Skeletal muscle satellite cell (primary cell): ENCODE data around the gene RUVBL1.

Experiments
- H3K27me3 ChIP-seq: 2 replicates; pipeline ENCODE4 v1.7.0; 2013; ENCODE audit warnings: low read length; ENCODE audit not compliant: control insufficient read depth, insufficient read depth
- H3K36me3 ChIP-seq: 2 replicates; pipeline ENCODE4 v1.7.0; 2013; ENCODE audit warnings: mild to moderate bottlenecking, control low read depth, low read length; ENCODE audit not compliant: insufficient read depth
- H3K4me1 ChIP-seq: 2 replicates; pipeline ENCODE4 v1.7.0; 2013; ENCODE audit warnings: low read length; ENCODE audit not compliant: control insufficient read depth, insufficient read depth
- H3K4me2 ChIP-seq: 2 replicates; pipeline ENCODE4 v1.7.0; 2013; ENCODE audit warnings: mild to moderate bottlenecking, low read length
- H3K4me3 ChIP-seq: 2 replicates; pipeline ENCODE4 v1.7.0; 2013; ENCODE audit warnings: low read length
- H3K9ac ChIP-seq: 2 replicates; pipeline ENCODE4 v1.7.0; 2013; ENCODE audit warnings: mild to moderate bottlenecking, low read depth, low read length, moderate library complexity
- H3K9me3 ChIP-seq: replicated peaks from 2 replicates; pipeline ENCODE4 v1.7.0; 2013; ENCODE audit warnings: mild to moderate bottlenecking, control low read depth, low read length

Gene RUVBL1

GRCh38 chr3:128098234-128098633 is 25.4 kb downstream of the RUVBL1 start:
- no peak overlapping the region for H3K4me3 ChIP-seq
- no peak overlapping the region for H3K4me2 ChIP-seq
- H3K36me3 ChIP-seq = peaks cover 52% of the 10 kb centered on the region
- H3K9me3 ChIP-seq = no peaks in the 10 kb centered on the region
- H3K27me3 ChIP-seq = no peaks in the 10 kb centered on the region
- no peak overlapping the region for H3K9ac ChIP-seq
- peaks cover 13% of the 10 kb centered on the region for H3K4me1 ChIP-seq

- Histone ChIP-seq H3K4me3 (no peak overlapping the region), H3K36me3 (peaks cover 45% of the 10 kb centered on the region), H3K9ac (no peak overlapping the region), H3K4me2 (no peak overlapping the region), H3K4me1 (peaks cover 19% of the 10 kb centered on the region), H3K9me3 (no peaks in the 10 kb centered on the region), H3K27me3 (no peaks in the 10 kb centered on the region)
Observed at GRCh38 chr3:128095222-128095703, 28.3 kb downstream of the RUVBL1 start.

GRCh38 chr3:128094295-128095151 is 29.1 kb downstream of the RUVBL1 start:
- H3K36me3 ChIP-seq = peaks cover 37% of the 10 kb centered on the region
- H3K4me1 ChIP-seq = peaks cover 19% of the 10 kb centered on the region
- no peaks in the 10 kb centered on the region for H3K9me3 ChIP-seq
- H3K4me3 ChIP-seq = no peak overlapping the region
- H3K4me2 ChIP-seq = no peak overlapping the region
- H3K9ac ChIP-seq = no peak overlapping the region
- H3K27me3 ChIP-seq = no peaks in the 10 kb centered on the region

GRCh38 chr3:128091586-128091985 is 32.0 kb downstream of the RUVBL1 start:
- H3K27me3 ChIP-seq = no peaks in the 10 kb centered on the region
- no peak overlapping the region for H3K4me3 ChIP-seq
- H3K9me3 ChIP-seq = no peaks in the 10 kb centered on the region
- H3K4me2 ChIP-seq = no peak overlapping the region
- H3K36me3 ChIP-seq = peaks cover 21% of the 10 kb centered on the region
- H3K4me1 ChIP-seq = peaks cover 19% of the 10 kb centered on the region
- H3K9ac ChIP-seq = no peak overlapping the region

GRCh38 chr3:128089135-128089534 is 34.5 kb downstream of the RUVBL1 start:
- H3K9ac ChIP-seq = no peak overlapping the region
- H3K36me3 ChIP-seq = peaks cover 27% of the 10 kb centered on the region
- H3K4me2 ChIP-seq = no peak overlapping the region
- H3K9me3 ChIP-seq = no peaks in the 10 kb centered on the region
- peaks cover 7% of the 10 kb centered on the region for H3K4me1 ChIP-seq
- no peaks in the 10 kb centered on the region for H3K27me3 ChIP-seq
- H3K4me3 ChIP-seq = no peak overlapping the region

- H3K9ac ChIP-seq = no peak overlapping the region
- H3K4me2 ChIP-seq = no peak overlapping the region
- H3K27me3 ChIP-seq = no peaks in the 10 kb centered on the region
- H3K4me3 ChIP-seq = no peak overlapping the region
- H3K4me1 ChIP-seq = peaks cover 26% of the 10 kb centered on the region
- H3K36me3 ChIP-seq = peaks cover 39% of the 10 kb centered on the region
- H3K9me3 ChIP-seq = no peaks in the 10 kb centered on the region
Observed at GRCh38 chr3:128084675-128085021, 39.0 kb downstream of the RUVBL1 start.

GRCh38 chr3:128083980-128084674 is 39.5 kb downstream of the RUVBL1 start:
- Histone ChIP-seq H3K27me3 (no peaks in the 10 kb centered on the region), H3K9me3 (no peaks in the 10 kb centered on the region), H3K4me1 (peaks cover 29% of the 10 kb centered on the region), H3K4me2 (no peak overlapping the region), H3K36me3 (peaks cover 39% of the 10 kb centered on the region), H3K9ac (no peak overlapping the region), H3K4me3 (no peak overlapping the region)

GRCh38 chr3:128083396-128083795 is 40.2 kb downstream of the RUVBL1 start:
- Histone ChIP-seq H3K36me3 (peaks cover 39% of the 10 kb centered on the region), H3K4me1 (peaks cover 29% of the 10 kb centered on the region)

GRCh38 chr3:128082546-128082945 is 41.1 kb downstream of the RUVBL1 start:
- Histone ChIP-seq H3K4me3 (no peak overlapping the region), H3K4me1 (peaks cover 29% of the 10 kb centered on the region), H3K4me2 (no peak overlapping the region), H3K9me3 (no peaks in the 10 kb centered on the region), H3K9ac (no peak overlapping the region), H3K27me3 (no peaks in the 10 kb centered on the region), H3K36me3 (peaks cover 37% of the 10 kb centered on the region)

More at GRCh38 chr3:128083396-128083795, 40.2 kb downstream of the RUVBL1 start:
- H3K9me3 ChIP-seq = no peaks in the 10 kb centered on the region
- H3K4me2 ChIP-seq = no peak overlapping the region
- no peak overlapping the region for H3K9ac ChIP-seq
- H3K27me3 ChIP-seq = no peaks in the 10 kb centered on the region
- no peak overlapping the region for H3K4me3 ChIP-seq

GRCh38 chr3:128081846-128082245 is 41.8 kb downstream of the RUVBL1 start:
- Histone ChIP-seq H3K4me2 (no peak overlapping the region), H3K9me3 (no peaks in the 10 kb centered on the region), H3K27me3 (no peaks in the 10 kb centered on the region), H3K9ac (no peak overlapping the region), H3K4me3 (no peak overlapping the region), H3K36me3 (peaks cover 30% of the 10 kb centered on the region), H3K4me1 (peaks cover 29% of the 10 kb centered on the region)

GRCh38 chr3:128081226-128081625 is 42.4 kb downstream of the RUVBL1 start:
- Histone ChIP-seq H3K36me3 (peaks cover 24% of the 10 kb centered on the region), H3K4me2 (no peak overlapping the region), H3K27me3 (no peaks in the 10 kb centered on the region), H3K9ac (no peak overlapping the region), H3K4me3 (no peak overlapping the region), H3K9me3 (no peaks in the 10 kb centered on the region), H3K4me1 (peaks cover 29% of the 10 kb centered on the region)
